HEK293T (cell line): ENCODE measurements around the gene WDR1.

Experiments used
- BHLHE40 ChIP-seq: fragments of 450-650 bp; IDR thresholded peaks from 2 replicates; pipeline ENCODE4 v1.6.1; 2016; ENCODE audit warnings: mild to moderate bottlenecking, moderate library complexity, borderline replicate concordance
- ELF4 ChIP-seq: fragments of 450-650 bp; IDR thresholded peaks from 2 replicates; pipeline ENCODE4 v1.6.1; 2017; ENCODE audit warnings: antibody characterized with exemption
- FOXA1 ChIP-seq: fragments of 450-650 bp; IDR thresholded peaks from 2 replicates; pipeline ENCODE4 v1.6.1; 2016; ENCODE audit warnings: mild to moderate bottlenecking
- FOXM1 ChIP-seq: fragments of 450-650 bp; IDR thresholded peaks from 2 replicates; pipeline ENCODE4 v1.6.1; 2017; ENCODE audit warnings: mild to moderate bottlenecking, borderline replicate concordance
- L3MBTL2 ChIP-seq: fragments of 450-650 bp; conservative IDR thresholded peaks from 2 replicates; pipeline ENCODE4 v1.6.1; 2016; ENCODE audit warnings: mild to moderate bottlenecking
- NFRKB ChIP-seq: fragments of 450-650 bp; IDR thresholded peaks from 2 replicates; pipeline ENCODE4 v1.6.1; 2016; ENCODE audit warnings: mild to moderate bottlenecking, moderate library complexity
- PKNOX1 ChIP-seq: fragments of 450-650 bp; IDR thresholded peaks from 2 replicates; pipeline ENCODE4 v1.6.1; 2016
- SUZ12 ChIP-seq: fragments of 450-650 bp; IDR thresholded peaks from 2 replicates; pipeline ENCODE4 v1.6.1; 2016; ENCODE audit warnings: mild to moderate bottlenecking
- TARDBP ChIP-seq: fragments of 450-650 bp; IDR thresholded peaks from 2 replicates; pipeline ENCODE4 v1.6.1; 2016

- no peak for TF ChIP-seq TARDBP
- TF ChIP-seq NFRKB = no peak
- no peak for TF ChIP-seq FOXM1
- TF ChIP-seq L3MBTL2 = no peak
- no peak for TF ChIP-seq BHLHE40
- no peak for TF ChIP-seq FOXA1
- no peak for TF ChIP-seq ELF4
- TF ChIP-seq PKNOX1 = no peak
- TF ChIP-seq SUZ12 = no peak
Observed at GRCh38 chr4:10115797-10116568, 616 bp downstream of the WDR1 start.
